Mesodermal cell (in vitro differentiated cells): Measurements from ENCODE around the gene ELF3.
"Not testable (repeated sequence)": the region's sequence is repeated elsewhere in the genome, so short reads cannot be mapped to it uniquely, and the experiment has no call there.

Experiments
- H3K27ac ChIP-seq: 2 replicates; pipeline ENCODE4 v1.7.0; 2013; ENCODE audit warnings: mild to moderate bottlenecking, low read depth, low read length, moderate library complexity; ENCODE audit not compliant: severe bottlenecking
- H3K36me3 ChIP-seq: 2 replicates; pipeline ENCODE4 v1.7.1; 2013; ENCODE audit warnings: mild to moderate bottlenecking, low read length, moderate library complexity; ENCODE audit not compliant: control insufficient read depth, insufficient read depth
- H3K4me1 ChIP-seq: one replicate; pipeline ENCODE4 v1.7.1; 2013; ENCODE audit warnings: mild to moderate bottlenecking, low read length; ENCODE audit not compliant: insufficient read depth, control insufficient read depth, poor library complexity, severe bottlenecking
- H3K4me3 ChIP-seq: 2 replicates; pipeline ENCODE4 v1.7.0; 2013; ENCODE audit warnings: low read length, control low read depth, mild to moderate bottlenecking; ENCODE audit not compliant: insufficient read depth, poor library complexity, severe bottlenecking; ENCODE audit errors: extremely low read depth
- H3K9me3 ChIP-seq: 2 replicates; pipeline ENCODE4 v1.7.1; 2013; ENCODE audit warnings: mild to moderate bottlenecking, low read length, moderate library complexity; ENCODE audit not compliant: control insufficient read depth
- WGBS, 2 experiments: methylation state at CpG; one replicate each; pipeline ENCODE4 v1.1.5; 2013; ENCODE audit warnings: missing lambda C conversion rate in 2 of 2; ENCODE audit not compliant: insufficient coverage in 2 of 2; 5-methylcytosine and 5-hydroxymethylcytosine counted together

Gene ELF3

GRCh38 chr1:202036595-202037387, 26.4 kb downstream of the ELF3 start:
- Histone ChIP-seq H3K4me3 (no peak overlapping the region), H3K27ac (no peak overlapping the region), H3K9me3 (no peaks in the 10 kb centered on the region), H3K36me3 (no peaks in the 10 kb centered on the region), H3K4me1 (no peaks in the 10 kb centered on the region)
- WGBS, 2 experiments: 87 to 88% methylated on average over 5 to 6 of the region's 9 CpGs

DNA sequence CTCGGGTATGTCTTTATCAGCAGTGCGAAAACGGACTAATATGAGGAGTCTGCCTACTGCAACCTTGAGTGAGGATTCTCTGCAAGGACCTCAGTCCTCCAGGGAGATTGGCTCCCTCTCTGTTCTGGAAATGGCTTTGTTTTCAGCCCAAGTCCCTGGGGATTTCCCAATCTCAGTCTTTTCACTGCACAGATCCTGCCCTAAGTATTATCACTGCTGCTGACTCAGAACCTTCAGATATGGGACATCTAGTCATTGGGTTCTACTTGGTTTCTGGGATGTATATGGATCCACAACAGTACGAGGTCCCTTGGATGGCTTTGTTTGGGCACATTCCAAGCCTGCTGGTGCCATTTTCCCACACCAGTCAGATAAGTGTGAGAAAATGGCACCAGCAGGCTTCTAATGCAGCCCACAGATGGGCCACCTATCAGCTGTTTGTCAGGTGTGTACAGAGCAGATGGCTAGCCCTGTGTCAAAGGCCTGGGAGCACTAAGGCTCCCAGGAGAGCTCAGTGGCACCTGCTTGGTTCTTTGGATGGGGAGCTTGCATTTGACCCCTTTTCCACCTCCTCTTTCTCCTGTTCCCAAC, 27.4 kb downstream of the ELF3 start:
- no peaks in the 10 kb centered on the region for H3K9me3 ChIP-seq
- H3K4me1 ChIP-seq: no peaks in the 10 kb centered on the region
- 97 to 98% methylated on average over 3 to 4 of the region's 4 CpGs for WGBS, 2 experiments
- H3K36me3 ChIP-seq: no peaks in the 10 kb centered on the region
- no peak overlapping the region for H3K27ac ChIP-seq
- no peak overlapping the region for H3K4me3 ChIP-seq

GRCh38 chr1:202038688-202039346, 28.4 kb downstream of the ELF3 start:
- Histone ChIP-seq H3K4me3 (no peak overlapping the region), H3K36me3 (no peaks in the 10 kb centered on the region), H3K9me3 (no peaks in the 10 kb centered on the region), H3K27ac (no peak overlapping the region), H3K4me1 (no peaks in the 10 kb centered on the region)
- 89% methylated on average over 2 of the region's 2 CpGs for WGBS, 2 experiments

DNA sequence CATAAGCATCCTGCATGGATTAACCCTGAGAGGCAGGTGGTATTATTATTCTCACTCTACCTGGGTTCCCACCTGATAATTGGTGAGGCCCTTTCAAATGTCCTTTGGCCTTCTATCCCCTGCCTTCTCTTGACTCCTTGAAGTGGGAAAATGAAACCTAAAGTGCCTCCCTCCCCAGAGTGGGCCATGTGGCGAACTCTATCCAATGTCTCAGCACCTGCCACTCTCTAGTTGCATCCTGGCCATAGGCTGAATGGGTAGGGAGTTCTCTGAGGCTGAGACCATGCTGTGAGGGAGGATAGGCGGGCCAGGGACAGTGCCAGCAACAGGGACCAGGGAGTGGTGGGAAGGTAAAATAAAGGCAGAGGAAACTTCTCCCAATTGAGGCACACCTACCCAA, 35.3 kb downstream of the ELF3 start:
- Histone ChIP-seq H3K4me3 (no peak overlapping the region), H3K9me3 (no peaks in the 10 kb centered on the region), H3K4me1 (peaks cover 11% of the 10 kb centered on the region), H3K27ac (no peak overlapping the region), H3K36me3 (no peaks in the 10 kb centered on the region)
- 83 to 100% methylated on average over 1 to 2 of the region's 2 CpGs for WGBS, 2 experiments

GRCh38 chr1:202046227-202046626, 35.8 kb downstream of the ELF3 start:
- no peak overlapping the region for H3K4me3 ChIP-seq
- no peaks in the 10 kb centered on the region for H3K9me3 ChIP-seq
- peaks cover 11% of the 10 kb centered on the region for H3K4me1 ChIP-seq
- 100% methylated on average over 1 of the region's 3 CpGs for WGBS, 2 experiments
- no peak overlapping the region for H3K27ac ChIP-seq
- no peaks in the 10 kb centered on the region for H3K36me3 ChIP-seq

DNA sequence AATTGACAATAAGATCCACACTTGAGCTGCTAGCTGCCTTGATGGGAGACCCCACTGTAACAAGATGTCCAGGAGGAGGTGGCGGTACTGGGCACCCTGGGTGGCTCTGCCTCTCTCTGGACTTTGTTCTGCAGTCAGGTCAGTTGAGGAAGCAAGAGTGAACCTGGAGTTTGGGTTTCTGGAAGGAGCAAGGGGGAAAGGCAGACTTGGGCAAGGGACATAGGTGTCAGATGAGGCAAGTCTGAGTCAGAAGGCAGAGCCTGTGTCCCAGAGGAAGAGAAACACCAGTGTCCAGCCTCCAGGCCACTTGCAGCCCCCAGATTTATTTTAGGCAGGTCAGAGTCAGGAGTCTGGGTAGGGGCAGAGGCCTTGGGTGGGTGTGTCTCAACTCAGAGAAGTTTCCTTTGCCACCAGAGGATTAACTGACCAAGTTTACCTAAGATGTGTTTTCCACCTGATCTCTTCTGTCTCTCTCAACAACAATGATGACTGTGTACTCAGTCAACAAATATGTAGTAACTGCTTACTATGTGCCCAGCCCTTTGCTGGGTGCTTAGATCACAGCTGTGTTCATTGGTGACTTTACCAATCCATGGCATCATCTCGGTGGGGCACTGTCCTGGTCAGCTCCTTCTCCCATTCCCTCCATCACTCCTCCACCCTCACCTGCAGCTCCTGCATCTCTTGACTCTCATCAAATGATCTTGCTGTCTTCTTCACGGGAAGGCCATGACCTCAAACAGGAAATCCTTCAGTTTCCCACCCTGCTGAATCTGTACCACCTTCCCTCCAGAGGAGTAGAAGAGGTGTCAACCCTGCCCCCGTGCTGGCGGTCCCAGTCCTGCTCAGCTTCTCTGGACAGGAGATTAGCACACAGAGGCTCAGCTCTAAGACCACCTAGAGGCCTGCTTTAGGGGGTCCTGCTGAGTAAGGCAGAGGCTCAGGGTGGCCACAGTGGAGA, 36.6 kb downstream of the ELF3 start:
- Histone ChIP-seq H3K9me3 (no peaks in the 10 kb centered on the region), H3K36me3 (no peaks in the 10 kb centered on the region), H3K4me1 (peaks cover 11% of the 10 kb centered on the region), H3K27ac (no peak overlapping the region), H3K4me3 (no peak overlapping the region)
- WGBS, 2 experiments: 86 to 92% methylated on average over 4 to 5 of the region's 5 CpGs

DNA sequence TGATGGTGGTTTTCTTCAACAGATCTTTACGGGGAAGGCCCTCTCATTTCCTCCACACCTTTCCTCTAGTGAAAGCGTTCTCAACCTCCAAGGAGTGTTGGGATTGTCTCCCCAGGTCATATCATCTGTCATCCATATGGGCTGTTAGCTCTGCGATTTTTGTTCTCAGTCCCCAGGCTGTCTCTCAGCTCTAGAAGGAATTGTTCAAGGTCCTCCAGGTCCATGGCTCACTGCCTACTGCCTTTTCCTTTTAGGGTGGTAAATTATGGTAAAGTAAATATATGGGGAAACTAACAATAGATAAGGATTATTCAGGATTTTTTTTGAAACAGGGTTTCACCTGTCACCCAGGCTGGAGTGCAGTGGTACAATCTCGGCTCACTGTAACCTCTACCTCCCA, 37.6 kb downstream of the ELF3 start:
- whole genome bisulfite sequencing, 2 experiments: 83% methylated on average over 4 of the region's 4 CpGs; no CpG with 5 or more reads in 1 of the 2 experiments
- H3K9me3 ChIP-seq: no peaks in the 10 kb centered on the region
- H3K4me3 ChIP-seq: no peak overlapping the region
- H3K4me1 ChIP-seq: peaks cover 11% of the 10 kb centered on the region
- no peaks in the 10 kb centered on the region for H3K36me3 ChIP-seq
- no peak overlapping the region for H3K27ac ChIP-seq

DNA sequence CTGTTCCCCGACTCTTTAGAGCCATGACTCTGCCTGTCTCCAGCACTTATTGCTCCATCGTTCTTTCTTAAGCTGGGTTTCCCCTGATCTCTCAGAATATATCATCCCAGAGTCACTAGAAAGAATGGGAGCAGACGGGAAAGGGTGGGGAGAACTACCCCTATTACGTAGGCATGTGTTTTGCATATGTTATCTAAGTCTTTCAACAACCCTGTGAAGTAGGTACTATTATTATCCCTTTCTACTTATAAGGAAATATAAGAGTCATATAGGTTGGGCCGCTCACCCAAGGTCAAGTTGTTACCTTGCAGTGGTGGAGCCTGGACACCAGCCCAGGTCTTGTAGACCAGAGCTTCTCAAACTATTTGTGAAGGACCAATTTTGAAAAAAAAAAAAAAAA, 38.7 kb downstream of the ELF3 start:
- Histone ChIP-seq H3K27ac (no peak overlapping the region), H3K4me3 (no peak overlapping the region), H3K9me3 (no peaks in the 10 kb centered on the region), H3K4me1 (peaks cover 11% of the 10 kb centered on the region), H3K36me3 (no peaks in the 10 kb centered on the region)
- 100% methylated on average over 1 of the region's 5 CpGs; no CpG with 5 or more reads in 1 of the 2 experiments for WGBS, 2 experiments

GRCh38 chr1:202054094-202054493, 43.7 kb downstream of the ELF3 start:
- Histone ChIP-seq H3K9me3 (no peaks in the 10 kb centered on the region), H3K27ac (no peak overlapping the region), H3K4me3 (no peak overlapping the region), H3K36me3 (no peaks in the 10 kb centered on the region), H3K4me1 (peaks cover 13% of the 10 kb centered on the region)
- 94 to 96% methylated on average over 3 to 5 of the region's 7 CpGs for WGBS, 2 experiments

DNA sequence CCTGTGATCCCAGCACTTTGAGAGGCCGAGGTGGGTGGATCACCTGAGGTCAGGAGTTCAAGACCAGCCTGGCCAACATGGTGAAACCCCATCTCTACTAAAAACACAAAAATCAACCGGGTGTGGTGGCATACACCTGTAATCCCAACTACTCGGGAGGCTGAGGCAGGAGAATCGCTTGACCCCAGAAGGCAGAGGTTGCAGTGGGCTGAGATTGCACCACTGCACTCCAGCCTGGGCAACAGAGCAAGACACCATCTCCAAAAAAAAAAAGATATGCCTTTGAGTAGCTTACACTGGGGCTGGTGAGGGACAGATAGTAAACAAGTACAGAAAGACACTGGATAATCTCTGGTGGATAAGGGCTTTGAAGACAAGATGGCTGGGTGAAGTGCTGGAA, 44.3 kb downstream of the ELF3 start:
- peaks cover 13% of the 10 kb centered on the region for H3K4me1 ChIP-seq
- H3K27ac ChIP-seq, H3K36me3 ChIP-seq, H3K4me3 ChIP-seq, H3K9me3 ChIP-seq: not testable (repeated sequence)
- WGBS, 2 experiments: 100% methylated on average over 2 of the region's 4 CpGs; no CpG with 5 or more reads in 1 of the 2 experiments
